GM21526 (cell line): ENCODE data around the gene PLCB4.
"Not testable (repeated sequence)": the region's sequence is repeated elsewhere in the genome, so short reads cannot be mapped to it uniquely, and the experiment has no call there.

ENCODE experiments used
- ATAC-seq: cut with Tn5 transposase; IDR thresholded peaks from one replicate; pipeline ENCODE4 v1.9.1; 2021; ENCODE audit warnings: moderate library complexity; ENCODE audit not compliant: unreplicated experiment, low FRiP score

The PLCB4 gene

GRCh38 chr20:9068841-9069663 lies at the start of gene PLCB4:
Gene PLCB4, plus strand, starts transcription at chr20:9069087. Its CDS starts 238,728 bp downstream, at chr20:9307815.
- ATAC-seq, result no peak

- ATAC-seq, result no peak
Observed at GRCh38 chr20:9019833-9020232, 49.1 kb upstream of the PLCB4 start.

- ATAC-seq, result no peak
Observed at GRCh38 chr20:9021216-9021615, 47.7 kb upstream of the PLCB4 start.

GRCh38 chr20:9021699-9022098 lies 47.2 kb upstream of the PLCB4 start:
- ATAC-seq, result no peak

- no peak for ATAC-seq
Observed at GRCh38 chr20:9022376-9022775, 46.5 kb upstream of the PLCB4 start.

- ATAC-seq, result no peak
Observed at GRCh38 chr20:9024606-9025005, 44.3 kb upstream of the PLCB4 start.

GRCh38 chr20:9025011-9025410 lies 43.9 kb upstream of the PLCB4 start:
- no peak for ATAC-seq

GRCh38 chr20:9025643-9026042 lies 43.2 kb upstream of the PLCB4 start:
- no peak for ATAC-seq

GRCh38 chr20:9027626-9028025 lies 41.3 kb upstream of the PLCB4 start:
- ATAC-seq, result no peak

- ATAC-seq, result no peak
Observed at GRCh38 chr20:9028419-9028818, 40.5 kb upstream of the PLCB4 start.

- no peak for ATAC-seq
Observed at GRCh38 chr20:9031991-9032390, 36.9 kb upstream of the PLCB4 start.

- ATAC-seq, result no peak
Observed at GRCh38 chr20:9032758-9033157, 36.1 kb upstream of the PLCB4 start.

- ATAC-seq, result no peak
Observed at GRCh38 chr20:9035126-9035525, 33.8 kb upstream of the PLCB4 start.

GRCh38 chr20:9036593-9036992 lies 32.3 kb upstream of the PLCB4 start:
- no peak for ATAC-seq

GRCh38 chr20:9038791-9039535 lies 29.9 kb upstream of the PLCB4 start:
- no peak for ATAC-seq

- no peak for ATAC-seq
Observed at GRCh38 chr20:9040863-9041524, 27.9 kb upstream of the PLCB4 start.

- ATAC-seq, result no peak
Observed at GRCh38 chr20:9043364-9043763, 25.5 kb upstream of the PLCB4 start.

- not testable (repeated sequence) for ATAC-seq
Observed at GRCh38 chr20:9047928-9048327, 21.0 kb upstream of the PLCB4 start.

- no peak for ATAC-seq
Observed at GRCh38 chr20:9051508-9051907, 17.4 kb upstream of the PLCB4 start.

GRCh38 chr20:9052136-9052535 lies 16.8 kb upstream of the PLCB4 start:
- no peak for ATAC-seq

GRCh38 chr20:9053108-9053507 lies 15.8 kb upstream of the PLCB4 start:
- no peak for ATAC-seq
